Measurements from ENCODE around the gene MRPS18A. TPM values are rescaled to one million over a fixed set of nuclear protein-coding genes. Genes with fewer than 3 reads are reported as not detected.

The MRPS18A gene
- total and polyA plus RNA-seq, 2 of the 13 experiments (the other 11 are each of a cell fraction or from before 2014, with no cell fraction given), result 87.8 to 89.1 TPM

GRCh38 chr6:43658161-43658560 lies 29.4 kb downstream of the MRPS18A start:
- no TSS peak for BruUV-seq (replicated peaks)
- Histone ChIP-seq H3K9ac (ENCODE audit: insufficient read depth, low read depth, low read length) (no peak overlapping the region), H3K79me2 (ENCODE audit: insufficient read depth, low read length) (no peaks in the 10 kb centered on the region), H3K4me1 (ENCODE audit: insufficient read depth, low read length) (no peaks in the 10 kb centered on the region), H2AFZ (ENCODE audit: low read length) (no peak overlapping the region), H3K27me3 (ENCODE audit: control insufficient read depth in 1 of 2, insufficient read depth in 2 of 2, low read length in 2 of 2) (peaks cover 2 to 14% of the 10 kb centered on the region in 2 experiments; a peak in 3 of 5 replicates), H3K36me3 (replicated peaks in 1 of 2; ENCODE audit: control insufficient read depth in 1 of 2, insufficient read depth in 2 of 2, low read length in 2 of 2) (no peaks in the 10 kb centered on the region), H3K9me3 (ENCODE audit: low read length) (0 out of 2 replicates have a peak, but pooled peaks cover 4% of the 10 kb centered on the region), H3K4me3 (replicated peaks in 1 of 3; ENCODE audit: insufficient read depth in 1 of 3, low read depth in 2 of 3, low read length in 3 of 3) (no peak overlapping the region), H3K27ac (ENCODE audit: extremely low read length, insufficient read depth, low read length) (no peak overlapping the region), H3K4me2 (ENCODE audit: low read depth, low read length) (no peak overlapping the region), H4K20me1 (ENCODE audit: insufficient read depth, low read length) (no peaks in the 10 kb centered on the region)
- FAIRE-seq (no peak), ATAC-seq (no peak), DNase-seq (ENCODE audit: low spot score) (no peak)
- in situ Hi-C loops (cut with HindIII; ENCODE audit: extremely low pct_ligation_motif_present, low pct_unique_long_range_greater_than_20kb) (no loop called here), intact Hi-C loops (cut with micrococcal nuclease; ENCODE audit: unreplicated experiment) (no loop called here)
- TF ChIP-seq HHEX (CRISPR knock-in tag; IDR thresholded peaks at IDR 0.05) (no peak), CEBPB (IDR thresholded peaks at IDR 0.05; ENCODE audit: borderline replicate concordance, low read depth, low read length) (0 out of 2 replicates have a peak, but pooled peaks have one; percentile 7)
- ChIA-PET POLR2A (interaction anchor here (1.3 to 1.5 kb wide), 2 partner anchors 13 to 23 kb away, joined by 3 to 5 read pairs; partner anchors contain the start of gene MAD2L1BP), CTCF (ENCODE audit: low intra/inter-chr PET ratio, low total read pairs) (no interaction called here)
- WGBS (ENCODE audit: low lambda C conversion rate), result 59% methylated on average over 9 of the region's 9 CpGs

GRCh38 chr6:43657221-43657802 lies 30.3 kb downstream of the MRPS18A start:
- FAIRE-seq, result no peak
- Histone ChIP-seq H3K36me3 (replicated peaks in 1 of 2; ENCODE audit: control insufficient read depth in 1 of 2, insufficient read depth in 2 of 2, low read length in 2 of 2) (no peaks in the 10 kb centered on the region), H3K9ac (ENCODE audit: insufficient read depth, low read depth, low read length) (no peak overlapping the region), H3K27ac (ENCODE audit: extremely low read length, insufficient read depth, low read length) (no peak overlapping the region), H3K9me3 (ENCODE audit: low read length) (0 out of 2 replicates have a peak, but pooled peaks cover 4% of the 10 kb centered on the region), H3K27me3 (ENCODE audit: control insufficient read depth in 1 of 2, insufficient read depth in 2 of 2, low read length in 2 of 2) (peaks cover 2 to 10% of the 10 kb centered on the region in 2 experiments; a peak in 3 of 5 replicates), H3K4me2 (ENCODE audit: low read depth, low read length) (no peak overlapping the region), H3K79me2 (ENCODE audit: insufficient read depth, low read length) (no peaks in the 10 kb centered on the region), H2AFZ (ENCODE audit: low read length) (no peak overlapping the region), H3K4me3 (replicated peaks in 1 of 3; ENCODE audit: insufficient read depth in 1 of 3, low read depth in 2 of 3, low read length in 3 of 3) (no peak overlapping the region), H4K20me1 (ENCODE audit: insufficient read depth, low read length) (no peaks in the 10 kb centered on the region), H3K4me1 (ENCODE audit: insufficient read depth, low read length) (no peaks in the 10 kb centered on the region)
- in situ Hi-C loops (cut with HindIII; ENCODE audit: extremely low pct_ligation_motif_present, low pct_unique_long_range_greater_than_20kb) (no loop called here), intact Hi-C loops (cut with micrococcal nuclease; ENCODE audit: unreplicated experiment) (no loop called here)
- ATAC-seq, result no peak
- ChIA-PET CTCF (ENCODE audit: low intra/inter-chr PET ratio, low total read pairs) (no interaction called here), POLR2A (interaction anchor here (1.3 to 2.1 kb wide), 3 partner anchors 13 to 28 kb away, joined by 3 to 5 read pairs (median 5); partner anchors contain the start of genes GTPBP2 and MAD2L1BP)
- no TSS peak for BruUV-seq (replicated peaks)
- TF ChIP-seq KLF9 (CRISPR knock-in tag; IDR thresholded peaks at IDR 0.05; ENCODE audit: low read depth) (no peak), SOX13 (IDR thresholded peaks at IDR 0.05) (no peak), SOX13 (CRISPR knock-in tag; conservative IDR thresholded peaks at IDR 0.05 in 1 of 2, IDR thresholded peaks at IDR 0.05 in 1 of 2) (0 out of 4 replicates have a peak, but pooled peaks of 1 of the 2 experiments have one; percentile 7)
- DNase-seq (ENCODE audit: low spot score), result no peak
- WGBS (ENCODE audit: low lambda C conversion rate), result 52% methylated on average over 3 of the region's 3 CpGs

Measured in HepG2 (cell line).